Measurements from ENCODE around the gene FMO1. TPM values are rescaled to one million over a fixed set of nuclear protein-coding genes. Genes with fewer than 3 reads are reported as not detected.

The FMO1 gene
- total and polyA plus RNA-seq, 2 of the 8 experiments (the other 6 are each of a cell fraction or from before 2014, with no cell fraction given) = 0.11 TPM; not detected in 1

DNA sequence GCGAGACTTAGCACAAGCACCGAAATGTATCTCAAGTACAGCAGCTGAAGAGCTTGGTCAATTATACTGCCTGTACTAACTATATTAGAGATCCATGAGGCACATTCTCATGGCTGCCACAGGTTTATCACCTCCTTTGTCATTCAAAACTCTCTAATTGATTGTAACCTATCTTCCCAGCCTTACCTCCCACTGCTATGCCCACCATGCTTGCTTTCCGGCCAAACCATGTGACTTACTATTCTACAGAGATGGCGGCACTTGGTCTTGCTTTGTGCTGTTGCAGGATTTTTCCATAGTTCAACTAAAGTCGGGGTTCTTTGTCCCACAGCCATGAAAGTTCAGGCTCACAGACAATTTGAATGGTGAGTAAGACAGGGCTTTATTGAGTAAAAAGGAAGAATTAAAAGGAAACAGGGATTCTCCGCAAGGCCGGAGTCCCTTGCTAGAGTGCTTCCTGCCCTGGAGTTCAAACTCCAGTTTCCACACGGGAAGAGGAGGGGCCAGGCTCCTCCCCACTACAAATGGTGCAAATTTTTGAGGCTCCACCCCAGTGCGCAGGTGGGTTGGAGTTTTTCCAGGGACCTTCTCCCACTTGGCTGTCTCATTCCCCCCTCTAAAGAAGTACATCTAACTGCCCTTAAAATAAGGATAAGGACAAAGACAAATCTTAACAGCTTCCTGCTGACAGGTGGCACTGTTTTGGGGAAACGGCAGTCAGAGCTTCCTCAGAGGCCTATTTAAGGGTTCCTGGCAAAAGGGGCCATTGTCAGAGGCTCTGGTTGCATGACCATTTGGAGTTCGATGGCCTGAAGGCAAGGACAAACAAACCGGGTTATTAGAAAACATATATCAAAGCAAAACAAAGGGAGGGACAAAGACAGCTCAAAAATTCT is 34.5 kb upstream of the FMO1 start (continued):
- TF ChIP-seq GTF2F1 (IDR thresholded peaks at IDR 0.05; ENCODE audit: borderline replicate concordance, low read depth, low read length) = no peak

Data from H1 (cell line).